Endothelial cell of umbilical vein (primary cell): ENCODE data around the gene OAS2. TPM values are rescaled to one million over a fixed set of nuclear protein-coding genes. Genes with fewer than 3 reads are reported as not detected.

Experiments
- BruUV-seq: library from RNA; stranded (reverse); fragments of 400-500 nt; replicated peaks from 2 replicates; lab custom pipeline; 2021; lab: Mats Ljungman, UMichigan
- CTCF ChIA-PET: fragments of 300-600, 350-600 bp; sonication (Branson Sonifier 250); formaldehyde crosslinking; loops from one replicate; lab custom pipeline; 2021; ENCODE audit warnings: antibody characterized with exemption, inconsistent platforms; lab: Charles Lee
- POLR2A ChIA-PET: fragments of 300-600, 350-600 bp; sonication (Branson Sonifier 250); formaldehyde crosslinking; loops from one replicate; lab custom pipeline; 2021; ENCODE audit warnings: antibody characterized with exemption, inconsistent platforms; lab: Charles Lee
- DNase-seq: peaks from one replicate; pipeline ENCODE4 v3.0.0-alpha.2; 2011; ENCODE audit warnings: low read depth, low spot score
- FAIRE-seq: peaks from 2 replicates; lab custom pipeline; 2011; peaks lifted over from hg19 to GRCh38; lab: Jason Lieb, UNC
- H2AFZ ChIP-seq: 2 replicates; pipeline ENCODE4 v1.6.0; 2012; ENCODE audit warnings: low read depth, low read length, control low read depth, inconsistent platforms
- H3K27ac ChIP-seq: 2 replicates; pipeline ENCODE4 v1.5.1; 2011; ENCODE audit warnings: low read depth, mild to moderate bottlenecking, control low read depth, low read length, moderate library complexity; ENCODE audit not compliant: insufficient read depth
- H3K27me3 ChIP-seq, 2 experiments: 2 replicates each; pipeline versions ENCODE4 v1.6.0 to v1.6.1; 2011; ENCODE audit warnings: low read length in 2 of 2, mixed read lengths in 1 of 2; ENCODE audit not compliant: control insufficient read depth in 2 of 2, insufficient read depth in 2 of 2
- H3K36me3 ChIP-seq, 2 experiments: 2 replicates in 1 of 2; 3 replicates in 1 of 2; pipeline ENCODE4 v1.5.1; 2011; ENCODE audit warnings: low read length in 2 of 2, mild to moderate bottlenecking in 1 of 2, moderate library complexity in 1 of 2; ENCODE audit not compliant: control insufficient read depth in 2 of 2, insufficient read depth in 2 of 2; ENCODE audit errors: extremely low read depth in 1 of 2
- H3K4me1 ChIP-seq: 3 replicates; pipeline ENCODE4 v1.5.1; 2011; ENCODE audit warnings: mild to moderate bottlenecking, low read length; ENCODE audit not compliant: control insufficient read depth, insufficient read depth; ENCODE audit errors: extremely low read depth
- H3K4me2 ChIP-seq: 2 replicates; pipeline ENCODE4 v1.6.1; 2011; ENCODE audit warnings: low read length, control low read depth, mixed read lengths; ENCODE audit not compliant: insufficient read depth
- H3K4me3 ChIP-seq, 3 experiments: fragments of 200-600 bp in 1 of 3; sonication (generic), shearing (Covaris generic) in 1 of 3; replicated peaks in 1 of 3; 2 replicates each; pipeline ENCODE4 v1.5.1; 2011 to 2016; ENCODE audit warnings: control low read depth in 3 of 3, low read length in 3 of 3, mild to moderate bottlenecking in 2 of 3, inconsistent platforms in 1 of 3, low read depth in 1 of 3, moderate library complexity in 1 of 3; ENCODE audit not compliant: insufficient read depth in 1 of 3
- H3K79me2 ChIP-seq: 2 replicates; pipeline ENCODE4 v1.6.0; 2012; ENCODE audit warnings: low read length, inconsistent platforms; ENCODE audit not compliant: control insufficient read depth, insufficient read depth
- H3K9ac ChIP-seq: replicated peaks from 2 replicates; pipeline ENCODE3; 2011; ENCODE audit warnings: low read length, control low read depth; ENCODE audit not compliant: insufficient read depth; ENCODE audit errors: extremely low read depth
- H3K9me1 ChIP-seq: replicated peaks from 3 replicates; pipeline ENCODE4 v1.6.0; 2011; ENCODE audit warnings: mild to moderate bottlenecking, low read length; ENCODE audit not compliant: control insufficient read depth, insufficient read depth; ENCODE audit errors: extremely low read depth
- H3K9me3 ChIP-seq: replicated peaks from 2 replicates; pipeline ENCODE4 v1.5.1; 2012; ENCODE audit warnings: low read length, inconsistent platforms; ENCODE audit not compliant: control insufficient read depth, insufficient read depth
- H4K20me1 ChIP-seq: replicated peaks from 2 replicates; pipeline ENCODE3; 2011; ENCODE audit warnings: mild to moderate bottlenecking, low read length; ENCODE audit not compliant: control insufficient read depth, insufficient read depth; ENCODE audit errors: extremely low read depth
- CTCF ChIP-seq, 2 donors: IDR thresholded peaks; 1 replicate in 1 of 2; 2 replicates in 1 of 2; pipeline ENCODE4 v1.5.1; 2011; ENCODE audit warnings: low read length in 2 of 2, mild to moderate bottlenecking in 2 of 2, moderate library complexity in 2 of 2, control low read depth in 1 of 2, inconsistent platforms in 1 of 2, low read depth in 1 of 2; ENCODE audit not compliant: insufficient read depth in 1 of 2; ENCODE audit errors: extremely low read depth in 1 of 2
- EZH2 ChIP-seq: IDR thresholded peaks from 2 replicates; pipeline ENCODE4 v1.6.1; 2012; ENCODE audit warnings: borderline replicate concordance, low read depth, mild to moderate bottlenecking, moderate library complexity, low read length, inconsistent platforms; ENCODE audit not compliant: severe bottlenecking
- FOS ChIP-seq: IDR thresholded peaks from 2 replicates; pipeline ENCODE4 v1.6.1; 2011; ENCODE audit warnings: mild to moderate bottlenecking, low read length, moderate library complexity, borderline replicate concordance; ENCODE audit not compliant: insufficient read depth
- GATA2 ChIP-seq: IDR thresholded peaks from 2 replicates; pipeline ENCODE4 v1.7.0; 2011; ENCODE audit warnings: low read depth, mild to moderate bottlenecking, moderate library complexity, mixed read lengths, low read length; ENCODE audit not compliant: insufficient read length, insufficient read depth
- JUN ChIP-seq: IDR thresholded peaks from 2 replicates; pipeline ENCODE4 v1.6.1; 2011; ENCODE audit warnings: borderline replicate concordance, low read depth; ENCODE audit not compliant: insufficient read length, insufficient read depth
- MAX ChIP-seq: IDR thresholded peaks from 2 replicates; pipeline ENCODE4 v1.6.1; 2011; ENCODE audit not compliant: insufficient read depth, insufficient read length
- MYC ChIP-seq: IDR thresholded peaks from one replicate; pipeline ENCODE4 v1.6.1; 2011; ENCODE audit warnings: mild to moderate bottlenecking, low read depth, low read length
- POLR2A ChIP-seq: IDR thresholded peaks from 2 replicates; pipeline ENCODE4 v1.6.1; 2012; ENCODE audit warnings: low read depth, mild to moderate bottlenecking, control low read depth, low read length
- POLR2AphosphoS5 ChIP-seq: IDR thresholded peaks from 2 replicates; pipeline ENCODE4 v1.6.1; 2012; ENCODE audit warnings: low read depth, mild to moderate bottlenecking, control low read depth, low read length, moderate library complexity; ENCODE audit not compliant: insufficient read depth
- dilution Hi-C: fragments of 300-500 bp; cut with MboI; formaldehyde crosslinking; loops from one replicate; pipeline ENCODE4 v1.15.0; 2019; ENCODE audit warnings: low sequenced_read_pairs; ENCODE audit not compliant: extremely low pct_ligation_motif_present
- intact Hi-C: fragments of 100-400 bp; cut with micrococcal nuclease; formaldehyde crosslinking; loops from one replicate; pipeline ENCODE4 v1.10.0; 2022
- polyA plus RNA-seq, 4 experiments: library from polyadenylated mRNA; depleted of rRNA in 3 of 4; stranded (reverse) in 3 of 4; unstranded in 1 of 4; fragments of >200 nt; gene quantifications; 2 replicates each; pipeline versions ENCODE4 v1.2.1 to v1.2.3, GENCODE V29; 2011 to 2012; ENCODE audit warnings: missing spikeins in 1 of 4
- total RNA-seq: library from RNA; stranded (reverse); gene quantifications from 2 replicates; pipeline ENCODE4 v1.2.3, GENCODE V29; 2021

Gene OAS2
- total and polyA plus RNA-seq, 2 donors (not counting 3 experiments of a cell fraction or from before 2014, with no cell fraction given): 1.3 to 3.1 TPM

- no peaks in the 10 kb centered on the region for H3K79me2 ChIP-seq
- H3K9me1 ChIP-seq: no peaks in the 10 kb centered on the region
- dilution Hi-C loops (no loop called here), intact Hi-C loops (no loop called here)
- no peaks in the 10 kb centered on the region for H3K36me3 ChIP-seq
- no peaks in the 10 kb centered on the region for H3K4me1 ChIP-seq
- BruUV-seq: no TSS peak
- no peaks in the 10 kb centered on the region for H4K20me1 ChIP-seq
- DNase-seq (no peak), FAIRE-seq (no peak)
- H3K4me2 ChIP-seq: no peak overlapping the region
- POLR2A ChIA-PET: no interaction called here
- H3K27ac ChIP-seq: no peak overlapping the region
- H3K9me3 ChIP-seq: no peaks in the 10 kb centered on the region
- H2AFZ ChIP-seq: no peak overlapping the region
- CTCF ChIA-PET: interaction anchor here (0.9 kb wide), 1 partner anchor 46 kb away, joined by 3 read pairs; no protein-coding TSS in a partner anchor
- H3K4me3 ChIP-seq: no peak overlapping the region
- TF ChIP-seq MAX (no peak), POLR2AphosphoS5 (no peak), JUN (no peak), CTCF (IDR thresholded peaks at IDR 0.05; ENCODE audit: extremely low read depth in 1 of 2, insufficient read depth in 1 of 2, low read depth in 1 of 2, low read length in 2 of 2) (no peak), EZH2 (no peak), GATA2 (no peak), MYC (no peak), FOS (no peak), POLR2A (no peak)
- no peaks in the 10 kb centered on the region for H3K27me3 ChIP-seq
- no peak overlapping the region for H3K9ac ChIP-seq
These were observed 34.2 kb upstream of the OAS2 start for GRCh38 chr12:112944024-112944690.
